Vagina (tissue), 2 donors: Measurements from ENCODE around the gene NTNG1. TPM values are rescaled to one million over a fixed set of nuclear protein-coding genes. Genes with fewer than 3 reads are reported as not detected.

Source experiments
- DNase-seq, 2 donors: peaks; one replicate each; pipeline ENCODE4 v3.0.0-alpha.2; 2017; ENCODE audit errors: extremely low spot score in 2 of 2
- H3K27ac ChIP-seq: fragments of 200-600 bp; sonication (generic); one replicate; pipeline ENCODE4 v1.5.1; 2019
- H3K27me3 ChIP-seq: fragments of 200-600 bp; sonication (generic); one replicate; pipeline ENCODE4 v1.5.1; 2019
- H3K36me3 ChIP-seq, 2 donors: fragments of 200-600 bp; sonication (generic); one replicate each; pipeline ENCODE4 v1.5.1; 2017 to 2019
- H3K4me1 ChIP-seq: fragments of 200-600 bp; sonication (generic); one replicate; pipeline ENCODE4 v1.5.1; 2019
- H3K4me3 ChIP-seq, 2 donors: fragments of 200-600 bp; sonication (generic); 1 replicate in 1 of 2; 2 replicates in 1 of 2; pipeline ENCODE4 v1.5.1; 2016 to 2019
- H3K9me3 ChIP-seq: fragments of 200-600 bp; sonication (generic); one replicate; pipeline ENCODE4 v1.5.1; 2019
- CTCF ChIP-seq, 3 experiments: fragments of 450-650 bp in 2 of 3; fragments of 200-600 bp in 1 of 3; sonication (generic) in 1 of 3; IDR thresholded peaks; one replicate each; pipeline ENCODE4 v1.5.1; 2017 to 2019; ENCODE audit warnings: antibody characterized with exemption in 3 of 3, mild to moderate bottlenecking in 2 of 3, moderate library complexity in 2 of 3
- POLR2A ChIP-seq, 2 donors: fragments of 450-650 bp; IDR thresholded peaks; one replicate each; pipeline ENCODE4 v1.6.1; 2017; ENCODE audit warnings: antibody characterized with exemption in 2 of 2, mild to moderate bottlenecking in 2 of 2, moderate library complexity in 2 of 2
- POLR2AphosphoS5 ChIP-seq, 2 donors: sonication (generic); formaldehyde crosslinking; IDR thresholded peaks; one replicate each; pipeline ENCODE4 v1.9.0; 2017; ENCODE audit warnings: antibody characterized with exemption in 2 of 2, mild to moderate bottlenecking in 2 of 2, low read depth in 1 of 2; ENCODE audit not compliant: insufficient read depth in 1 of 2
- intact Hi-C: fragments of 100-400 bp; cut with DNase I; formaldehyde crosslinking; loops from one replicate; pipeline ENCODE4 v1.15.1; 2023
- total RNA-seq: library from RNA; depleted of rRNA; stranded (reverse); fragments of >200 nt; gene quantifications from one replicate; pipeline ENCODE4 v1.2.3, GENCODE V29; 2016

NTNG1 gene
- total RNA-seq, 1 donor from 2014 or later = 6.6 TPM

- intact Hi-C loops = no loop called here
- Histone ChIP-seq H3K27ac (no peak overlapping the region), H3K36me3 (no peaks in the 10 kb centered on the region), H3K4me1 (no peaks in the 10 kb centered on the region), H3K4me3 (no peak overlapping the region), H3K9me3 (no peaks in the 10 kb centered on the region), H3K27me3 (no peaks in the 10 kb centered on the region)
- no peak for DNase-seq
- TF ChIP-seq POLR2A (IDR thresholded peaks at IDR 0.05) (no peak), CTCF (IDR thresholded peaks at IDR 0.05) (no peak), POLR2AphosphoS5 (IDR thresholded peaks at IDR 0.05; ENCODE audit: insufficient read depth in 1 of 2, low read depth in 1 of 2) (no peak)
These were observed 292.2 kb downstream of the NTNG1 start for GRCh38 chr1:107433068-107433467.

- H3K27me3 ChIP-seq = no peaks in the 10 kb centered on the region
- H3K36me3 ChIP-seq = no peaks in the 10 kb centered on the region
- no peaks in the 10 kb centered on the region for H3K4me1 ChIP-seq
- intact Hi-C loops = no loop called here
- TF ChIP-seq CTCF (IDR thresholded peaks at IDR 0.05) (no peak), POLR2A (IDR thresholded peaks at IDR 0.05) (no peak), POLR2AphosphoS5 (IDR thresholded peaks at IDR 0.05; ENCODE audit: insufficient read depth in 1 of 2, low read depth in 1 of 2) (no peak)
- no peak for DNase-seq
- no peak overlapping the region for H3K27ac ChIP-seq
- H3K4me3 ChIP-seq = no peak overlapping the region
- no peaks in the 10 kb centered on the region for H3K9me3 ChIP-seq
These were observed 293.0 kb downstream of the NTNG1 start for GRCh38 chr1:107433635-107434360.

GRCh38 chr1:107434361-107434693 lies 293.5 kb downstream of the NTNG1 start:
- no peak for DNase-seq
- no peak for TF ChIP-seq POLR2AphosphoS5 (IDR thresholded peaks at IDR 0.05; ENCODE audit: insufficient read depth in 1 of 2, low read depth in 1 of 2)
- TF ChIP-seq POLR2A (IDR thresholded peaks at IDR 0.05) = no peak
- TF ChIP-seq CTCF (IDR thresholded peaks at IDR 0.05) = no peak
- Histone ChIP-seq H3K27ac (no peak overlapping the region), H3K36me3 (no peaks in the 10 kb centered on the region), H3K27me3 (no peaks in the 10 kb centered on the region), H3K9me3 (no peaks in the 10 kb centered on the region), H3K4me3 (no peak overlapping the region), H3K4me1 (no peaks in the 10 kb centered on the region)
- intact Hi-C loops = no loop called here

GRCh38 chr1:107436552-107437241 lies 295.9 kb downstream of the NTNG1 start:
- no peak for DNase-seq
- no peaks in the 10 kb centered on the region for H3K36me3 ChIP-seq
- H3K4me1 ChIP-seq = no peaks in the 10 kb centered on the region
- H3K27ac ChIP-seq = no peak overlapping the region
- TF ChIP-seq CTCF (IDR thresholded peaks at IDR 0.05) = no peak
- intact Hi-C loops = no loop called here
- H3K9me3 ChIP-seq = no peaks in the 10 kb centered on the region
- no peaks in the 10 kb centered on the region for H3K27me3 ChIP-seq
- no peak overlapping the region for H3K4me3 ChIP-seq

- Histone ChIP-seq H3K9me3 (no peaks in the 10 kb centered on the region), H3K4me1 (no peaks in the 10 kb centered on the region), H3K27ac (no peak overlapping the region), H3K4me3 (no peak overlapping the region), H3K36me3 (no peaks in the 10 kb centered on the region), H3K27me3 (no peaks in the 10 kb centered on the region)
- intact Hi-C loops = no loop called here
- DNase-seq = no peak
- TF ChIP-seq CTCF (IDR thresholded peaks at IDR 0.05) (no peak), POLR2A (IDR thresholded peaks at IDR 0.05) (no peak), POLR2AphosphoS5 (IDR thresholded peaks at IDR 0.05; ENCODE audit: insufficient read depth in 1 of 2, low read depth in 1 of 2) (no peak)
These were observed 298.7 kb downstream of the NTNG1 start for GRCh38 chr1:107439567-107439966.
